Umbilical cord (tissue), 2 donors: Measurements from ENCODE around the gene IQSEC3. TPM values are rescaled to one million over a fixed set of nuclear protein-coding genes. Genes with fewer than 3 reads are reported as not detected.

Source experiments
- DNase-seq: peaks from one replicate; pipeline ENCODE4 v3.0.0-alpha.2; 2015; ENCODE audit warnings: low spot score
- total RNA-seq: library from RNA; depleted of rRNA; stranded (reverse); fragments of >200 nt; gene quantifications from one replicate; pipeline ENCODE4 v1.2.3, GENCODE V29; 2014; ENCODE audit warnings: low replicate concordance; ENCODE audit not compliant: insufficient read depth

The IQSEC3 gene
- total RNA-seq, 1 donor from 2014 or later, result 7.7 TPM

DNA sequence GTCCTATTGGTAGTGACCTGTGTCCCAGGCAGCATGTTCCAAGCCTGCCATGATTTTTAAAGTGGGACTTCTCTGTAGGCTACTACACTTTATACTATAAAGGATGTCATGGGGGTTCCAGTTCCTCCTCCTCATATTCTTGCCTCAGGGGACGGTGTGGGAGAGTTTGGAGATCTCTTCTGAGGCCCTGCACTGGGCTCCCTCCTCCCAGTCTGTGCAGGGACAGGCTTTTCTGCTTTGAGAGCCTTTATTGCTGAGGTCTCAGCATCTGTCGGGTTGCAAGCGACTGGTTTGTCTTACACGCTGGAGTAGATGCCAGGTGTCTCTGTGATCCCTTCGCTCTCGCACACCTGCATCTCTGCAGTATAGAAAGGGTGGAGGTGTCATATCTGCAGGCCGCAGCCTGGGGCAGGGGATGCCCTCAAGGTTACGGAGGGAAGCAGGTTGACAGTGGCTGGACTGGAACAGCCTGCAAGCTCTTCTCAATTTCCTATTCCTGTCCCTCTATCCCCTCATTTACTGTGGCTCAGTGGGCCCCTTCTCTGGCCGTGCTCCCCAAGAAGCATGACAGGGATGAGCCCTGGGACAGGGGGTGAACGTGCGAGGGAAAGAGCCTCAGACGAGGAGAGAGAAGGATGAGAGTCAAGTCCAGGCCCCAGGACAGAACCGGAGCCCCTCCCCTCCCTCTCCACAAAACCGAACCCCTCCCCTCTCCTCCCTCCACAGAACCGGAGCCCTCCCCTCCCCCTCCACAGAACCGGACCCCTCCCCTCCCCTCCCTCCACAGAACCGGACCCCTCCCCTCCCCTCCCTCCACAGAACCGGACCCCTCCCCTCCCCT, 96.1 kb downstream of the IQSEC3 start:
- no peak for DNase-seq

DNA sequence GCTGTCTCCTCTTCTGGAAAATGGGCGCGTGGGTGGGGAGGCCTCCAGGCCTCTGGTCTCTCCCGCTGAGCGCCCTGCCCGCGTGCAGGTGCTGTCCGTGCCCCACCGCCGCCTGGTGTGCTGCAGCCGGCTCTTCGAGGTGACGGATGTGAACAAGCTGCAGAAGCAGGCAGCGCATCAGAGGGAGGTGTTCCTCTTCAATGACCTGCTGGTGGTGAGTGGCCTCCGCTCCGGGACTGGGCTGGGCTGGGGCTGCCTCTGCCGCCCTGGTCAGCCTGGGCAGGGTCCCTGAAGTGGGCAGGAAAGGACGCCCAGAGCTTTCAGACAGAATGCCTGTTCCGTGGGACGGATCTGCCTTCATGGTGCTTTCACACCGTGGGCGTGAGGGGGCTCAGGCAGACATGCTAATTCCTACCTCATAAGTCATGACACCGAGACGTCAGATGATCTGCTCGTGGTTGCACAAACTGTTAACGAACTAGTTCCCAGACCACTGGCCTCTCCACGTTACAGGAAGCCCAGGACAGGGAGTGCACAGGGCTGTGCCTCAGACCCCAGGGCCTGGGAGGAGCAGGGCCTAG, 96.9 kb downstream of the IQSEC3 start:
- no peak for DNase-seq

DNA sequence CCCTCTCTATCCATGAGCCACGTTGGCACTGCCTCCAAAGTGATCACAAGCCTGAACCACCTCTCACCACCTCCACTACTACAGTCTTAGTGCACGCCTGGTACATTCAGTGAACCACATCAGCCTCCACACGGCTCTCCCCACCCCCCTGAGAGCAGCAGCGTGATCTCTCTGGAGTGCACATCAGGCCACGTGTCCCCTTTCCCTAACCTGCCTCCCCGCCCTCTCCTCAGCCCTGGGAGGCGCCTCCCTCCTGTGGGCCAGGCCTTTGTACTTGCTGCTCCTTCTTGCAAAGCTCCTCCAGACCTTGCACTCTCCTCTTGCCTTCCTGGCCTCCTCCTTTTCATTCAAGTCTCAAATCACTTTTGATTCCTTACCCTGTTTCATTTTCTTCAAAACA, 97.6 kb downstream of the IQSEC3 start:
- DNase-seq, result no peak

DNA sequence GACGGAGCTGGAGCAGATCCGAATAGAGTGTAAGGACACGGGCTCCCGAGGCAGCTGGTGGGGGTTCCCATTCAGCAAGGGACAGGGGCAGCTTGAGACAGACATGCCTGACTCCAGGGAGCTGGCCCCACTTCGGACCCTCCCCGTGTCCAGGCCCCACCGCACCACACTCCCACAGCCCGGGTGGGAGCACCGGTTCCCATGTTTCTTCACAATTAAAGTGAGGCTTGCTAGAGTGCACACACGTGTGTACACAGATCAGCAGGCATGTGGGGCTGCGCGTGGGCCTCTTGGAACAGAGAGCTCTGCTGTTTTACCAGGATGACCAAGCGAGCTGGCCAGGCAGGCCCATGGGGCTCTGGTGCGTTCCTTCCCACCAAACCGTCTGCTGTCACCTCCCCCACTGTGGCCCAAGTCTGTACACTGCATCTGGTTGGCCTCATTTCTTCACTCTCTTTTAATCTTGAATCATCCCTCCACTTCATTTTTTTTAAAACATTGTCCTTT, 99.3 kb downstream of the IQSEC3 start:
- no peak for DNase-seq

DNA sequence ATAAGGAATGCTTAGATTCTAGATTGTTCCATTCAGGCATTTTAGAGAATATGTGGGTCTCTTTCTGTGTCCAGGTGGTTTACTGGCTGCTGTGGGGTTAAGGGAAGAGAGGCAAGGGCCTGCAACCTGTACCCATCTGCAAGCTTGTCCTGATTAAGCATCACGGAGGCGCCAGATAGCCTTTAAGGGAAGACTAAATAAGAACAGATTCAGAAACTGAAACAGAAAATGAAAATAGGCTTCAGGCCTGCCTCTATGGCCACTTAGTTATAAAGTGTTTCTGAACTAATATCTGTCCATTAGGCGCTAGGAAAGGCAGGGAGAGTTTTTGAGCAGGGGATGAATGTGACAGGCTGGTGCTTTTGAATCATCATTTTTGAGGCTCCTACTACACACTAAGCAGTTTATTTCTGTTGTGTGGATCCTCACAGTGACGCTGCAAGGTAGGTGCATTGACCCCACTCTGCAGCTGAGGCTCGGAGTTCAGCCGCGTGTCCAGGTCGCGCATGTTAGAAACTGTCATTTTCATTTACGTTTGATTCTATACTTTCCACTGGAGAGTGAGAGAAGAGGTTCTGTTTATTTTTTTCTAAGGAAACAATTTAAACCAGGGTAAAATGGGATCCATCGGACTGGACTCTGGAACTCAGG, 100.0 kb downstream of the IQSEC3 start:
- no peak for DNase-seq

DNA sequence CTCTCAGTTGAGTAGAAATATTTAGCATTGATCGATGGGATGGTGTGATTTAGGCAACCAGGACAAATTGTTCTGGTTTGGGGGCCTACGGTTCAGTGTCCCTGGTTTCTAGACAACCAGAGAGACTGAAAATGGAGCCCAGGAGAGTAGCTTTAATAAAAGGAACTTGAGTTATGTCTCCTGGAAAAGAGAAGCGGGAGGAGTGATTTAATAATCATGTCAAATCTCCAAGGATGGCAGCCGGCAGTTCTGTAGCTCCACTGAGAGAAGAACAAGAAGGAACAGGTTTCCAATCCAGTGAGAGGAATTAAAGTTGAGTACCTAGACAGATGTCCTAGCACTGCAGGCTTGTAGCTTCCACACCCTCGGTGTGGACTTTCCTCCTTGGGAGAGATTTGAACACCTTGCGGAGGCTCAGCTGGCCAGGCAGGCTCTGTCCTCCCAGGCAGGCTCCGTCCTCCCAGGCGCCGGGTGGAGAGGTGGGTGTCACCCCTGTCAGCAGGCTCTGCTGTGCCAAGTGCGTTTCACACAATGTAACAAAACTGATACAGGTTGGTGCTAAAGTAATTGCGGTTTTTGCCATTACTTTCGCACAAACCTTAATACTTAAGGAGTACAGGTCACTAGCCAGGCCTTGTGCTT, 101.5 kb downstream of the IQSEC3 start:
- DNase-seq, result no peak

DNA sequence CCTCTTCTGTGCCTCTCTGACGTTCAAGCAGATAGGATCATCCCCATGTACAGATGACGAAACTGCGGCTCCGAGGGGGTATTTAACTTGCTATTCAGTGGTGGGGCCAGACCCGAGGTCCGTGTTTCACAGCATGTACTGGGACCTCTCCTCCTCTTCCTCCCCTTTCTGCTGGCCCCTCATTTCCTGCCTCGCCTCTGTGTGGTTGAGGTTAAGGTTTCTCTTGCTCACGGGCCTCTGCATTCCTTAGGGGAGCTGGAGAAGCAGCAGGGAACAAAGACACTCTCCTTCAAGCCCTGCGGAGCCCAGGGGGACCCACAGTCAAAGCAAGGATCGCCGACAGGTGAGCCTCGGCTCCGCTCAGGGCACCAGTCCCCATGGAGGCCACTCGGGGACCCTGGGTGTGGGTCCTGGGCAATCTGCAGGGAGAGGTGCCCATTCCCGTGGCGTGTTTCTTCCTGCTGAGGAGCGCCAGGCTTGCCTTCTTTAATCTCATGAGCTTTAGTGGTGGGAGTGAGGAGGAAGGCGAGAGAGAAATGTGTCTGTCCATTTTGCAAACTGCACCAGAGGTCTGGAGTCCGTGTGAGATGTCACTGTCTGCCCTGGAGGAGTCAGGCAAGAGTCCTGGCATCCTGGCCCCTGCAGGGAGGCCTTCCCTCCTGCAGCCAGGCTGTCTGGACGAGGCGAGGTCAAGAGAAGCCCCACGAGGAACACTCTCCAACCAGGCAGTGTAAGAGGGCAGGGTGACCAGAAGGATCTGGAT, 102.4 kb downstream of the IQSEC3 start:
- peak; percentile 44 for DNase-seq

- no peak for DNase-seq
These were observed 103.2 kb downstream of the IQSEC3 start for GRCh38 chr12:169528-170370.

DNA sequence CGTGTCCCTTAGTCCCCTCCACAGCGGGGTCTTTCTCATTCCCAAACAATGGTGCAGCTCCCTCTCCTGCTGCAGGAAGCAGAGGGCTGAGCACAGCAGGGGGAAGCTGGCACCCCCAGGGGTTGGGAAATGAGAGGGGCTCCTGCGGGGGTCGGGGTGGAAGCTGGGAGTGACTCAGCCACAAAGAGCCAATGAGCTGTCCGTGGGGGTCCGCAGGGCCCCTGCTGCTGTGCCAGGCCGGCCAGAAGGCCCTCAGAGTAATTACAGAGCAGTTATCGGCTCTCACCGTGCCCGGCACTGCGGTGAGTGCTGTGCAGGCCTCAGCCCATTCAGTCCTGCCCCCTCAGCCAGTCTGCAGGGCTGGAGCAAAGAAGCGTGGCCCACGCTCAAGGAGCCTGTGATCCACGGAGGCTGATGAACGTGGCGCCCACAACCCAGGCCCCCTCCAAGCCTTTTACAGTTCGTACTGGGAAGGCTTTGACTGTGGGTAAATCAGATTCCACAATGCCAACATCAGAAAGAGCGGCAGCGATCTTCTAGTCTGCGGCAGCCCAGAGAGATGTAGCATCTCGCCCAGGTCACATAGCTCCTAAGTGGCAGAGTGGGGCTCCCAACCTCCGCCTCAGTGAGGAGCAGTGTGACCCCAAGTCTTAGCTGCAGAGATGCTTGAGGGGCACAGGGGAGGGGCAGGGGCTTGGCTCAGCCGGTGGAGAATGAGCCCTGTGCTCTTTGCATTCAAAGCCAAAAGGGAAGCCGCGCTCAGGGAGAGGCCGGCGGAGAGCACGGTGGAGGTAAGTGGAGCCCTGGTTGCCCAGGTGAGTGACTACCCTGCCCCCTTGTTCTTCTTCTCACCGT, 104.0 kb downstream of the IQSEC3 start:
- no peak for DNase-seq

GRCh38 chr12:171276-171675, 104.7 kb downstream of the IQSEC3 start:
- no peak for DNase-seq

- DNase-seq, result no peak
These were observed 105.4 kb downstream of the IQSEC3 start for GRCh38 chr12:171743-172676.

GRCh38 chr12:172732-173161, 106.2 kb downstream of the IQSEC3 start:
- no peak for DNase-seq

DNA sequence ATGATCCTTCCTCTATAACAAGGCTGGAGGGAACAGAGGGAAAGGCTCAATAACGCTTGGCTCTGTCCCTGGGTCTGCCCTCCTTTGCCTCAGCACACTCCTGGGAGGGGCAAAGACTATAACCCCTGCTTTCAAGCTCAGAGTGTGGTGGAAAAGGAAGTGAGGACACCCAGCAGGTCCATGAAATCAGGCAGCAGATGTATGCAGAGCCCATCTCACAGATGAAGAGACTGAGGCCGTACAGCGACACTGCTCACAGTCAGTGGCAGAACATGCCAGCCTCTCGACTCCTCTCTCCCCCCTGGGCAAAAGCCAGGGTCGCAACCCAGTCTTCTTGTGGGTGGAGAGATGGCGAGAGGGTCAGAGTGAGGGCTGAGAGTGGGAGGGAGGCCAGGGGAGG, 107.6 kb downstream of the IQSEC3 start:
- no peak for DNase-seq

DNA sequence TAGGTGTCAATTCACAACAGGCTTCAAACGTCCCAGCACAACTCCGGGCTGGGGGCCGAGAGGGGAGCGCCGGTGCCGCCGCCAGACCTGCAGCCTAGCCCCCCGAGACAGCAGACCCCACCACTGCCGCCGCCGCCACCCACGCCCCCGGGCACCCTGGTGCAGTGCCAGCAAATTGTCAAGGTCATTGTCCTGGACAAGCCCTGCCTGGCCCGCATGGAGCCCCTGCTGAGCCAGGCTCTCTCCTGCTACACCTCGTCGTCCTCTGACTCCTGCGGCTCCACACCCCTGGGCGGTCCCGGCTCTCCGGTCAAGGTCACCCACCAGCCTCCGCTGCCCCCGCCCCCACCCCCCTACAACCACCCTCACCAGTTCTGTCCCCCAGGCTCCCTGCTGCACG, 108.0 kb downstream of the IQSEC3 start:
- DNase-seq, result no peak

DNA sequence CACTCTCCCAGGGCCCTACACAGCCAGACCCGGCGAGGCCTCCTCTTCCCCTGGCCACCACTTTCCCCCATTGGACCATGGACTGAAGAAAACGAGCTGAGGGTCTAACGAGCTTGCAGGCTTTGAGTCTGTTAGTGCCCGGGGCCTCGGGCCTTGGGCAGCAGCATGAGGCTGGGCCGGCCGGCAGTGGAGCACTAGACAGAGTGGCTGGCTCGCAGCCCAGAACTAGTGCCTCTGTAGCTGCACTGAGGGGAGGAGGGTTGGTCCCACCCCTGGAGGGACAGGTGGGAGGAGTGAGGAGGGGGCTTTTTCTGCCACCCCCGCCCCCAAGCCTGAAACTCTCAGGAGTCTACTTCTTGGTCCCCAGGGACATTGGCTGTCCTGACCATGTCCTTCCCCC, 108.7 kb downstream of the IQSEC3 start:
- DNase-seq, result peak; percentile 44

DNA sequence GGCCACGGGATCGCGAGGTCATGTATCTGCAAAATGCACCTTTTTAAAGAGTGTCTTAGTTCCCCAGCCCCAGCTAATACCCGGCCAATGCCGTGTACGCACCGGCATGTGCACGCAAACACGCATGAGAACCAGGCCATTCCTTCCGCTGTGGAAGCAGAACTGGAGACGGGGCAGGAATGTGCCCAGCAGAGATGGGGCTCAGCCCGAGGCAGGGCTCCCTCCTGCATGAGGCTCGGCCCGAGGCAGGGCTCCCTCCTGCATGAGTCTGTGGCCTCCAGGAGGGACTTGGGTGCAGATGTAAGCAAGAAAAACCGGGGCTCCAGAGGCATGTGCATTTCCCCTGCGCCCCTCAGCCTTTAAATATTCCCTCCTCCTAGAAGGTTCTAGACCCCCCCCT, 109.2 kb downstream of the IQSEC3 start:
- no peak for DNase-seq

DNA sequence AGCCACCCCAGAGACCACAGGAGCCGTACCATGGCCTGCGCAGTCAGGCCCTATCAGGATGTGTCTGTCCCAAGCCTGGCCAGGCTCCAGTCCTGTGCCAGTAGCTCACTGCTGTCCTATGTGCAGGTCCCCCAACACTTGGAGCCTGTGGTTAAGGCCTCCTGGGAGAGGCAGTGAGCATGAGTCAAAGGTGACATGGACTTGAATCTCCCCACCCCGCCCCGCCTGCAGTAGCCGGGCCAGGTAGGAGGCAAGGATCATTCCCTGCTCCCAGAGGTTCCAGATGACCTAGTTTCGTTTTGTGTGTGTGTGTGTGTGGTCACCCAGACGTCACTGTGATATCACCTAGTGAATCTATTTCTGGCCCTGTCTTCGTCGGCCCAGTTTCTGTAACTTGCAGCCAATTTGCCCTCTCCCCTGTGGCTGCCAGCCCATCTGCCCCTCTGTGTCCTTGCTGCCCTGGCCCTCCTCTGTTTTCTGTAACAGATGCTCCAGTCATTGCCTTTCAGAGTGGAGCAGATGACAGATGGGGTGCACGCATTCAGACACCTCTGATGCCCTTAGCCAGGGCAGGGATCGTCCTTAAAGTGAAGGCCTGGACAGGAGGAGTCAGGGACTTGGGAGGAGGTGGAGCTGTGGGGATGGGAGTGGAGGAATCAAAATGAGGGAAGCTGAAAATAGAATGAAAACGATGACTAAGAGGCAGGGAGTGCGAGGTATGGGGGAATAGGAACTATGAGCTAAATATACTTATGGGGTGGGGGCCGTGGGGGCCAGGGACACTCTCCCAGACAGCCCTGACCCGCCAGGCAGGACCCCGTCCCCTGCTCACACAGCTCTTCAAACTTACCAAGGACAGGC, 110.0 kb downstream of the IQSEC3 start:
- peak; percentile 74 for DNase-seq
